Vagina (tissue), 2 donors: Measurements from ENCODE around the gene CYP46A1.

Experiments used
- CTCF ChIP-seq, 3 experiments: fragments of 450-650 bp in 2 of 3; fragments of 200-600 bp in 1 of 3; sonication (generic) in 1 of 3; IDR thresholded peaks; one replicate each; pipeline ENCODE4 v1.5.1; 2017 to 2019; ENCODE audit warnings: antibody characterized with exemption in 3 of 3, mild to moderate bottlenecking in 2 of 3, moderate library complexity in 2 of 3
- POLR2A ChIP-seq, 2 donors: fragments of 450-650 bp; IDR thresholded peaks; one replicate each; pipeline ENCODE4 v1.6.1; 2017; ENCODE audit warnings: antibody characterized with exemption in 2 of 2, mild to moderate bottlenecking in 2 of 2, moderate library complexity in 2 of 2
- POLR2AphosphoS5 ChIP-seq, 2 donors: sonication (generic); formaldehyde crosslinking; IDR thresholded peaks; one replicate each; pipeline ENCODE4 v1.9.0; 2017; ENCODE audit warnings: antibody characterized with exemption in 2 of 2, mild to moderate bottlenecking in 2 of 2, low read depth in 1 of 2; ENCODE audit not compliant: insufficient read depth in 1 of 2

GRCh38 chr14:99757331-99758070 lies 73.4 kb downstream of the CYP46A1 start:
- TF ChIP-seq CTCF (IDR thresholded peaks at IDR 0.05) (no peak), POLR2A (IDR thresholded peaks at IDR 0.05) (no peak), POLR2AphosphoS5 (IDR thresholded peaks at IDR 0.05; ENCODE audit: insufficient read depth in 1 of 2, low read depth in 1 of 2) (peak; percentile 41 to 94)
